ENCODE data around the gene KBTBD4. TPM values are rescaled to one million over a fixed set of nuclear protein-coding genes. Genes with fewer than 3 reads are reported as not detected.

KBTBD4 gene
- total RNA-seq, 1 experiment from 2014 or later: 13.2 TPM

GRCh38 chr11:47589118-47589517 lies 10.3 kb upstream of the KBTBD4 start:
- H3K79me2 ChIP-seq (ENCODE audit: insufficient read depth, low read length): no peaks in the 10 kb centered on the region
- TF ChIP-seq ZBTB33 (IDR thresholded peaks at IDR 0.05; ENCODE audit: extremely low read depth, insufficient replicate concordance, low read length) (no peak), TCF7L2 (IDR thresholded peaks at IDR 0.05; ENCODE audit: borderline replicate concordance, extremely low read depth, insufficient read depth, insufficient read length) (no peak), CBX3 (IDR thresholded peaks at IDR 0.05; ENCODE audit: low read depth) (no peak), ZFX (IDR thresholded peaks at IDR 0.05) (no peak), ZNF274 (IDR thresholded peaks at IDR 0.05; ENCODE audit: low read depth, low read length) (no peak), REST (IDR thresholded peaks at IDR 0.05; ENCODE audit: low read depth) (no peak), JUND (IDR thresholded peaks at IDR 0.05) (no peak), EGR1 (IDR thresholded peaks at IDR 0.05; ENCODE audit: low read depth) (no peak), EZH2phosphoT487 (IDR thresholded peaks at IDR 0.05; ENCODE audit: borderline replicate concordance) (no peak), CTCF (IDR thresholded peaks at IDR 0.05 in 2 of 3, conservative IDR thresholded peaks at IDR 0.05 in 1 of 3; ENCODE audit: borderline replicate concordance in 1 of 3, insufficient read depth in 1 of 3, low read depth in 2 of 3, low read length in 2 of 3) (no peak), YY1 (IDR thresholded peaks at IDR 0.05; ENCODE audit: extremely low read depth, insufficient replicate concordance, low read depth, low read length) (no peak), POLR2AphosphoS5 (IDR thresholded peaks at IDR 0.05; ENCODE audit: low read depth, low read length) (no peak), MAX (IDR thresholded peaks at IDR 0.05) (no peak), ELF1 (IDR thresholded peaks at IDR 0.05; ENCODE audit: borderline replicate concordance, low read depth) (no peak)
- TF ChIP-seq, protein P1, sequence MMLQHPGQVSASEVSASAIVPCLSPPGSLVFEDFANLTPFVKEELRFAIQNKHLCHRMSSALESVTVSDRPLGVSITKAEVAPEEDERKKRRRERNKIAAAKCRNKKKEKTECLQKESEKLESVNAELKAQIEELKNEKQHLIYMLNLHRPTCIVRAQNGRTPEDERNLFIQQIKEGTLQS (IDR thresholded peaks at IDR 0.05): no peak
- ChIA-PET CTCF (interaction anchor here (0.6 kb wide), 1 partner anchor 135 kb away, joined by 3 read pairs; no protein-coding TSS in a partner anchor), RAD21 (ENCODE audit: low non-redundant PET in 1 of 2, low total read pairs in 2 of 2, uncharacterized antibody in 2 of 2, unreplicated experiment in 2 of 2) (no interaction called here), POLR2A (no interaction called here)
- no peak for ATAC-seq
- H3K27ac ChIP-seq (ENCODE audit: low read depth, low read length): no peak overlapping the region
- intact Hi-C loops (cut with micrococcal nuclease): no loop called here
- H3K36me3 ChIP-seq (ENCODE audit: control insufficient read depth in 1 of 2, insufficient read depth in 2 of 2, low read length in 2 of 2): peaks cover 0 to 4% of the 10 kb centered on the region in 2 experiments; a peak in 1 of 4 replicates
- BruUV-seq (replicated peaks): no TSS peak
- H3K9me2 ChIP-seq (ENCODE audit: insufficient read depth): no peaks in the 10 kb centered on the region
- H3K4me2 ChIP-seq (ENCODE audit: low read length): no peak overlapping the region
- no peak overlapping the region for H2AFZ ChIP-seq (ENCODE audit: low read depth, low read length, poor library complexity, severe bottlenecking)
- no peak overlapping the region for H3K4me3 ChIP-seq (replicated peaks in 1 of 2; ENCODE audit: low read depth in 1 of 2, low read length in 2 of 2)
- DNase-seq (ENCODE audit: low read depth, low spot score): no peak
- no peaks in the 10 kb centered on the region for H3K9me3 ChIP-seq (ENCODE audit: control insufficient read depth in 1 of 2, insufficient read depth in 1 of 2, low read depth in 1 of 2, low read length in 2 of 2)
- H3K27me3 ChIP-seq (ENCODE audit: insufficient read depth, low read length): peaks cover 6% of the 10 kb centered on the region; the same call in 1 of the 2 replicates
- no peaks in the 10 kb centered on the region for H3K4me1 ChIP-seq (ENCODE audit: control insufficient read depth in 1 of 2, insufficient read depth in 2 of 2, low read length in 2 of 2)
- H4K20me1 ChIP-seq (ENCODE audit: insufficient read depth): no peaks in the 10 kb centered on the region
- no peak overlapping the region for H3K9ac ChIP-seq (ENCODE audit: low read length)

All from HCT116 (cell line).